Mesothelial cell of epicardium (in vitro differentiated cells): ENCODE results near the gene PMAIP1. TPM values are rescaled to one million over a fixed set of nuclear protein-coding genes. Genes with fewer than 3 reads are reported as not detected.

Experiments used
- DNase-seq, 2 experiments: peaks; one replicate each; pipeline ENCODE4 v3.0.0; 2021; ENCODE audit warnings: low spot score in 2 of 2; ENCODE audit not compliant: unreplicated experiment in 2 of 2
- H3K27ac Mint-ChIP-seq: 2 replicates; pipeline ENCODE4 v1.8.0; 2021; ENCODE audit warnings: mixed read lengths
- H3K27me3 Mint-ChIP-seq: 2 replicates; pipeline ENCODE4 v1.8.0; 2021; ENCODE audit warnings: low read depth, mixed read lengths
- H3K36me3 Mint-ChIP-seq: 2 replicates; pipeline ENCODE4 v1.8.0; 2021; ENCODE audit warnings: mixed read lengths
- H3K4me1 Mint-ChIP-seq: 2 replicates; pipeline ENCODE4 v1.8.0; 2021; ENCODE audit warnings: mixed read lengths
- H3K4me3 Mint-ChIP-seq: 2 replicates; pipeline ENCODE4 v1.8.0; 2021; ENCODE audit warnings: mild to moderate bottlenecking, moderate library complexity, mixed read lengths
- H3K9me3 Mint-ChIP-seq: 2 replicates; pipeline ENCODE4 v1.8.0; 2021; ENCODE audit warnings: mixed read lengths
- CTCF ChIP-seq: fragments of 200-600 bp; sonication (generic); IDR thresholded peaks from one replicate; pipeline ENCODE4 v1.5.0; 2021; ENCODE audit warnings: antibody characterized with exemption; ENCODE audit not compliant: unreplicated experiment
- total RNA-seq: library from RNA; stranded (reverse); gene quantifications from 3 replicates; pipeline ENCODE4 v1.2.1, GENCODE V29; 2021

Gene PMAIP1
- total RNA-seq, 1 donor from 2014 or later: 10.9 TPM

DNA sequence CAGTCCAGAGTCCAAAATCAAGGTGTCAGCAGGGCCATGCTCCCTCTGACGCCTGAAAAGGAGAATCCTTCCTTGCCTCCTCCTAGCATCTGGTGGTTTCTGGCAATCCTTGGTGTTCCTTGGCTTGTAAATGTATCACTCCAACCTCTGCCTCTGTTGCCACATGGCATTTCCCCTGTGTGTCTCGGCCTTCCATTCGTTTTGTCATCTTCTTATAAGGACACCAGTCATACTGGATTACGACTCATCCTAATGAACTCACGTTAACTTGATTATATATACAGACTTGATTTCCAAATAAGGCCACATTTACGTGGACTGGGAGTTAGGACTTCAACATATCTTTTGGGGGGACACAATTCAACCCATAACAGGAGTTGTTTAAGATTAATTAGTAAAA, 15.8 kb downstream of the PMAIP1 start:
- Mint-ChIP-seq H3K9me3 (peaks cover 3% of the 10 kb centered on the region), H3K4me3 (no peak overlapping the region), H3K27ac (no peak overlapping the region), H3K4me1 (peaks cover 15% of the 10 kb centered on the region), H3K36me3 (no peaks in the 10 kb centered on the region), H3K27me3 (peaks cover 9% of the 10 kb centered on the region)
- DNase-seq: no peak
- no peak for TF ChIP-seq CTCF

- peaks cover 11% of the 10 kb centered on the region for H3K4me1 Mint-ChIP-seq
- H3K36me3 Mint-ChIP-seq: no peaks in the 10 kb centered on the region
- H3K9me3 Mint-ChIP-seq: peaks cover 3% of the 10 kb centered on the region
- peaks cover 9% of the 10 kb centered on the region for H3K27me3 Mint-ChIP-seq
- H3K4me3 Mint-ChIP-seq: no peak overlapping the region
- DNase-seq: no peak
- TF ChIP-seq CTCF: no peak
- no peak overlapping the region for H3K27ac Mint-ChIP-seq
Measured at GRCh38 chr18:59916746-59917145, 16.9 kb downstream of the PMAIP1 start.

DNA sequence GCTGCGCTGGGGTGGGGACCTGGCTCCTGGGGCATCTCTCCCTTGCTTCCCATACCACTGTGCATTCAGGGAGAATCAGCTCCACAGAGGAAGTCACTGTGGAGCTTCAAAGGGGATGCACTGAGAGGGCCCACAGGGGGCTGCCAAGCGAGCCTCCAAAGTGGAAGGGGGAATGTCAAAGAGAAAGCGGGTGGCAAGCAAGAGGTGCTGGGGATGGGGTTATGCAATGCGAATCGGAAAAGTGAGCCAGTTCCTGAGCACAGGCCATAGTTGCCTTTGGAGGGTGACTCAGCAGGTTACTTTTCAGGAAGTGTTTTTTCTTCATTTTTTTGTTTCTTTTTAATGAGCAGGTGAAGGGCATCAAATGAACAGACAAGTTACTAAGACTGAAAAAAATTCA, 17.6 kb downstream of the PMAIP1 start:
- DNase-seq: no peak

GRCh38 chr18:59918320-59918755, 18.5 kb downstream of the PMAIP1 start:
- DNase-seq: no peak
- no peaks in the 10 kb centered on the region for H3K9me3 Mint-ChIP-seq
- H3K27ac Mint-ChIP-seq: no peak overlapping the region
- H3K27me3 Mint-ChIP-seq: peaks cover 8% of the 10 kb centered on the region
- TF ChIP-seq CTCF: no peak
- H3K4me3 Mint-ChIP-seq: peak overlapping the region; percentile 21
- no peaks in the 10 kb centered on the region for H3K36me3 Mint-ChIP-seq
- H3K4me1 Mint-ChIP-seq: peaks cover 13% of the 10 kb centered on the region

More for the DNA sequence above, 17.6 kb downstream of the PMAIP1 start:
- H3K4me1 Mint-ChIP-seq: peaks cover 11% of the 10 kb centered on the region
- H3K4me3 Mint-ChIP-seq: no peak overlapping the region
- H3K9me3 Mint-ChIP-seq: peaks cover 2% of the 10 kb centered on the region
- H3K27ac Mint-ChIP-seq: no peak overlapping the region
- no peak for TF ChIP-seq CTCF
- H3K36me3 Mint-ChIP-seq: no peaks in the 10 kb centered on the region
- peaks cover 8% of the 10 kb centered on the region for H3K27me3 Mint-ChIP-seq

- no peak for TF ChIP-seq CTCF
- Mint-ChIP-seq H3K27ac (no peak overlapping the region), H3K36me3 (no peaks in the 10 kb centered on the region), H3K4me1 (peaks cover 16% of the 10 kb centered on the region), H3K27me3 (peaks cover 12% of the 10 kb centered on the region), H3K9me3 (no peaks in the 10 kb centered on the region), H3K4me3 (no peak overlapping the region)
- no peak for DNase-seq
Measured at GRCh38 chr18:59918997-59919396, 19.2 kb downstream of the PMAIP1 start.

DNA sequence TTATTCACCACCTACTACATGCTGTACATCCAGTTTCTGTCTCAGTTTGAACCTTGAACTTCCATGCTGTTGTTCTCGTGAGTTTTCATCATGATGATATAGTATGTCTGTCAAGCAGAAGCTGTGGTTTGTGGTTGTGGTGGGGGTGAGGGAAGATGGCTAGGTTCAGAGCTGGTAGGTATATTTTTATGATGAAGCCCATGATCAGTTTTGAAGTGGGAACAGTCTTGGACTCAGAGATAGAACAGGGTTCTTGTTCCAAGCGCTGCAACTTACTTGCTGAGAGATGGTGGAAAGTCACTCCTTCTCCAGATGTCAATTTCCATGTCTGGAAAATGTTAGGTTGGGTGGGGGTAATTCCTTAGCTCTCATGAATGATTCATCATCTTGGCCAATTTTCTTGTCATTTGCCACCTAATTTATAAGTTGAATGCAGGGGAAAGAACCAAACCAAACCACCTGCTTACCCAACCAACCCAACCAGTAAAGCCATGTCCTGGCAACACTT, 21.6 kb downstream of the PMAIP1 start:
- peaks cover 16% of the 10 kb centered on the region for H3K4me1 Mint-ChIP-seq
- no peak overlapping the region for H3K4me3 Mint-ChIP-seq
- H3K27me3 Mint-ChIP-seq: peaks cover 6% of the 10 kb centered on the region
- H3K36me3 Mint-ChIP-seq: no peaks in the 10 kb centered on the region
- no peaks in the 10 kb centered on the region for H3K9me3 Mint-ChIP-seq
- TF ChIP-seq CTCF: no peak
- no peak for DNase-seq
- no peak overlapping the region for H3K27ac Mint-ChIP-seq
